WTC11 (cell line): ENCODE measurements around the gene CA5B. TPM values are rescaled to one million over a fixed set of nuclear protein-coding genes. Genes with fewer than 3 reads are reported as not detected.
A peak's percentile ranks its signal among the peaks of the same experiment; 100 is the strongest.
"Not testable (repeated sequence)": the region's sequence is repeated elsewhere in the genome, so short reads cannot be mapped to it uniquely, and the experiment has no call there.

Experiments used
- ATAC-seq: fragments of 200-7000 bp; cut with Tn5 transposase; 2 replicates; pipeline ENCODE4 v1.10.0; 2021; ENCODE audit warnings: mild to moderate bottlenecking, moderate library complexity
- CTCF ChIA-PET: fragments of 300-600 bp; sonication (Branson Sonifier 250); formaldehyde crosslinking; loops from one replicate; lab custom pipeline; 2021; ENCODE audit warnings: antibody characterized with exemption; lab: Charles Lee
- POLR2A ChIA-PET: fragments of 350-600 bp; sonication (Branson Sonifier 250); formaldehyde crosslinking; loops from one replicate; lab custom pipeline; 2021; ENCODE audit warnings: antibody characterized with exemption; lab: Charles Lee
- DNase-seq: peaks from one replicate; pipeline ENCODE4 v3.0.0; 2021; ENCODE audit warnings: low spot score
- H3K27ac Mint-ChIP-seq: 2 replicates; pipeline ENCODE4 v1.8.0; 2021; ENCODE audit warnings: mixed read lengths
- H3K27me3 Mint-ChIP-seq: 2 replicates; pipeline ENCODE4 v1.8.0; 2021; ENCODE audit warnings: low read depth, mild to moderate bottlenecking, moderate library complexity, mixed read lengths
- H3K36me3 Mint-ChIP-seq: 2 replicates; pipeline ENCODE4 v1.8.0; 2021; ENCODE audit warnings: mixed read lengths
- H3K4me1 Mint-ChIP-seq: 2 replicates; pipeline ENCODE4 v1.8.0; 2022; ENCODE audit warnings: mixed read lengths
- H3K4me3 Mint-ChIP-seq: 2 replicates; pipeline ENCODE4 v1.8.0; 2021; ENCODE audit warnings: mild to moderate bottlenecking, moderate library complexity, mixed read lengths
- H3K9me3 Mint-ChIP-seq: 2 replicates; pipeline ENCODE4 v1.8.0; 2021; ENCODE audit warnings: mixed read lengths
- CBFB ChIP-seq: sonication (generic); formaldehyde crosslinking; IDR thresholded peaks from 2 replicates; pipeline ENCODE4 v1.8.1; 2022; ENCODE audit warnings: mild to moderate bottlenecking, low read depth, missing genetic modification reagents
- CREB1 ChIP-seq: sonication (generic); formaldehyde crosslinking; IDR thresholded peaks from 2 replicates; pipeline ENCODE4 v1.8.0; 2023; ENCODE audit warnings: mild to moderate bottlenecking, missing genetic modification reagents
- ELF4 ChIP-seq: sonication (generic); formaldehyde crosslinking; IDR thresholded peaks from 2 replicates; pipeline ENCODE4 v1.8.1; 2022; ENCODE audit warnings: low read depth, mild to moderate bottlenecking, moderate library complexity, missing genetic modification reagents
- GTF2I ChIP-seq: fragments of 250-450 bp; sonication (Bioruptor Pico); conservative IDR thresholded peaks from 2 replicates; pipeline ENCODE4 v1.4.0; 2021; ENCODE audit warnings: mild to moderate bottlenecking
- JAZF1 ChIP-seq: fragments of 250-450 bp; sonication (Bioruptor Pico); IDR thresholded peaks from 2 replicates; pipeline ENCODE4 v1.9.0; 2021; ENCODE audit warnings: moderate library complexity, mild to moderate bottlenecking, inconsistent platforms
- JUN ChIP-seq: sonication (generic); formaldehyde crosslinking; IDR thresholded peaks from 2 replicates; pipeline ENCODE4 v1.8.0; 2023; ENCODE audit warnings: mild to moderate bottlenecking, missing genetic modification reagents
- KAT7 ChIP-seq: sonication (generic); formaldehyde crosslinking; IDR thresholded peaks from 2 replicates; pipeline ENCODE4 v1.8.1; 2023; ENCODE audit warnings: missing genetic modification reagents, mild to moderate bottlenecking, borderline replicate concordance
- MXD4 ChIP-seq: fragments of 250-450 bp; sonication (Bioruptor Pico); IDR thresholded peaks from 2 replicates; pipeline ENCODE4 v1.8.0; 2021; ENCODE audit warnings: mild to moderate bottlenecking, moderate library complexity, borderline replicate concordance
- TP53 ChIP-seq: sonication (generic); formaldehyde crosslinking; IDR thresholded peaks from 2 replicates; pipeline ENCODE4 v1.8.1; 2023; ENCODE audit warnings: mild to moderate bottlenecking, missing genetic modification reagents
- ZBTB21 ChIP-seq: sonication (generic); formaldehyde crosslinking; IDR thresholded peaks from 2 replicates; pipeline ENCODE4 v1.8.1; 2023; ENCODE audit warnings: mild to moderate bottlenecking, missing genetic modification reagents, borderline replicate concordance
- ZMAT4 ChIP-seq: fragments of 250-450 bp; sonication (Bioruptor Pico); IDR thresholded peaks from 2 replicates; pipeline ENCODE4 v1.9.0; 2021; ENCODE audit warnings: mild to moderate bottlenecking
- ZNF232 ChIP-seq: sonication (generic); formaldehyde crosslinking; IDR thresholded peaks from 2 replicates; pipeline ENCODE4 v1.8.0; 2022; ENCODE audit warnings: mild to moderate bottlenecking, missing genetic modification reagents
- ZNF396 ChIP-seq: fragments of 250-450 bp; sonication (Bioruptor Pico); IDR thresholded peaks from 2 replicates; pipeline ENCODE4 v1.8.0; 2021; ENCODE audit warnings: mild to moderate bottlenecking, moderate library complexity, borderline replicate concordance
- total RNA-seq: library from RNA; stranded (reverse); gene quantifications from 3 replicates; pipeline ENCODE4 v1.2.3, GENCODE V29; 2021
- TF ChIP-seq, protein P1 (sequence below): fragments of 200-600 bp; IDR thresholded peaks from 2 replicates; pipeline ENCODE4 v1.8.0; 2022; ENCODE audit warnings: antibody characterized with exemption
- TF ChIP-seq, protein P2 (sequence below): sonication (generic); formaldehyde crosslinking; IDR thresholded peaks from 2 replicates; pipeline ENCODE4 v1.8.1; 2022; ENCODE audit warnings: low read depth, missing genetic modification reagents, borderline replicate concordance
- TF ChIP-seq, protein P3 (sequence below): sonication (generic); formaldehyde crosslinking; IDR thresholded peaks from 2 replicates; pipeline ENCODE4 v1.8.0; 2023; ENCODE audit warnings: mild to moderate bottlenecking, missing genetic modification reagents
- TF ChIP-seq, protein P4 (sequence below): sonication (generic); formaldehyde crosslinking; IDR thresholded peaks from 2 replicates; pipeline ENCODE4 v1.8.1; 2023; ENCODE audit warnings: mild to moderate bottlenecking, missing genetic modification reagents, moderate library complexity
- TF ChIP-seq, protein P5 (sequence below): fragments of 250-450 bp; sonication (Bioruptor Pico); conservative IDR thresholded peaks from 2 replicates; pipeline ENCODE4 v1.9.0; 2021; ENCODE audit warnings: mild to moderate bottlenecking

CA5B gene
- total RNA-seq, 1 experiment from 2014 or later, result 9.0 TPM

DNA sequence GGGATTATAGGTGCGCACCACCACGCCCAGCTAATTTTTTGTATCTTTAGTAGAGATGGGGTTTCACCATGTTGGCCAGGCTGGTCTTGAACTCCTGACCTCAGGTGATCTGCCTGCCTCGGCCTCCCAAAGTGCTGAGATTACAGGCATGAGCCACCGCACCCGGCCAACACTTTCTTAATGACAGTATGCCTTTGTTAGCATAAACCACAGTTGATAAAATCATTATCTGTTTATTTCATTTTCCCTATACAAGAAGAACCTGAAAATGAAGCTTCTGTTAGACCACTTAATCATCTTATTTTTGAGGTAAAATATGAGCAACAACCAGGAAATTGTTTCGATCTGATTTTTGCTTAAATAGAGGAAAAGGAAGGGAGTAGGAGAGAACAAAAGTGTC lies 21.8 kb downstream of the CA5B start:
- DNase-seq, H3K27ac Mint-ChIP-seq, CTCF ChIA-PET: not testable (repeated sequence)

GRCh38 chrX:15761564-15762191 lies 23.6 kb downstream of the CA5B start:
- no peak overlapping the region for H3K27ac Mint-ChIP-seq
- TF ChIP-seq, protein P1, sequence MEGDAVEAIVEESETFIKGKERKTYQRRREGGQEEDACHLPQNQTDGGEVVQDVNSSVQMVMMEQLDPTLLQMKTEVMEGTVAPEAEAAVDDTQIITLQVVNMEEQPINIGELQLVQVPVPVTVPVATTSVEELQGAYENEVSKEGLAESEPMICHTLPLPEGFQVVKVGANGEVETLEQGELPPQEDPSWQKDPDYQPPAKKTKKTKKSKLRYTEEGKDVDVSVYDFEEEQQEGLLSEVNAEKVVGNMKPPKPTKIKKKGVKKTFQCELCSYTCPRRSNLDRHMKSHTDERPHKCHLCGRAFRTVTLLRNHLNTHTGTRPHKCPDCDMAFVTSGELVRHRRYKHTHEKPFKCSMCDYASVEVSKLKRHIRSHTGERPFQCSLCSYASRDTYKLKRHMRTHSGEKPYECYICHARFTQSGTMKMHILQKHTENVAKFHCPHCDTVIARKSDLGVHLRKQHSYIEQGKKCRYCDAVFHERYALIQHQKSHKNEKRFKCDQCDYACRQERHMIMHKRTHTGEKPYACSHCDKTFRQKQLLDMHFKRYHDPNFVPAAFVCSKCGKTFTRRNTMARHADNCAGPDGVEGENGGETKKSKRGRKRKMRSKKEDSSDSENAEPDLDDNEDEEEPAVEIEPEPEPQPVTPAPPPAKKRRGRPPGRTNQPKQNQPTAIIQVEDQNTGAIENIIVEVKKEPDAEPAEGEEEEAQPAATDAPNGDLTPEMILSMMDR, result 0 out of 2 replicates have a peak, but pooled peaks have one; percentile 39
- no peak for TF ChIP-seq CREB1 (CRISPR knock-in tag)
- TF ChIP-seq, protein P2, sequence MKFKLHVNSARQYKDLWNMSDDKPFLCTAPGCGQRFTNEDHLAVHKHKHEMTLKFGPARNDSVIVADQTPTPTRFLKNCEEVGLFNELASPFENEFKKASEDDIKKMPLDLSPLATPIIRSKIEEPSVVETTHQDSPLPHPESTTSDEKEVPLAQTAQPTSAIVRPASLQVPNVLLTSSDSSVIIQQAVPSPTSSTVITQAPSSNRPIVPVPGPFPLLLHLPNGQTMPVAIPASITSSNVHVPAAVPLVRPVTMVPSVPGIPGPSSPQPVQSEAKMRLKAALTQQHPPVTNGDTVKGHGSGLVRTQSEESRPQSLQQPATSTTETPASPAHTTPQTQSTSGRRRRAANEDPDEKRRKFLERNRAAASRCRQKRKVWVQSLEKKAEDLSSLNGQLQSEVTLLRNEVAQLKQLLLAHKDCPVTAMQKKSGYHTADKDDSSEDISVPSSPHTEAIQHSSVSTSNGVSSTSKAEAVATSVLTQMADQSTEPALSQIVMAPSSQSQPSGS (CRISPR knock-in tag), result no peak
- DNase-seq, result peak; percentile 22
- ChIA-PET POLR2A (no interaction called here), CTCF (no interaction called here)
- no peaks in the 10 kb centered on the region for H3K27me3 Mint-ChIP-seq
- peaks cover 4% of the 10 kb centered on the region; the same call in 1 of the 2 replicates for H3K4me1 Mint-ChIP-seq
- peaks cover 7% of the 10 kb centered on the region for H3K36me3 Mint-ChIP-seq
- H3K9me3 Mint-ChIP-seq, result no peaks in the 10 kb centered on the region
- H3K4me3 Mint-ChIP-seq, result no peak overlapping the region
- ATAC-seq, result peak; percentile 73

More for the DNA sequence above, 21.8 kb downstream of the CA5B start:
- POLR2A ChIA-PET, ATAC-seq, H3K27me3 Mint-ChIP-seq, H3K9me3 Mint-ChIP-seq, H3K4me3 Mint-ChIP-seq, H3K4me1 Mint-ChIP-seq: not testable (repeated sequence)
- H3K36me3 Mint-ChIP-seq, result peaks cover 10% of the 10 kb centered on the region

- CTCF ChIA-PET, result interaction anchor here (0.7 kb wide), 1 partner anchor 31 kb away, joined by 3 read pairs; the partner anchor contains the start of gene CA5B
- Mint-ChIP-seq H3K4me3 (no peak overlapping the region), H3K36me3 (peaks cover 9% of the 10 kb centered on the region), H3K4me1 (peaks cover 28% of the 10 kb centered on the region), H3K9me3 (no peaks in the 10 kb centered on the region), H3K27me3 (no peaks in the 10 kb centered on the region), H3K27ac (peak overlapping the region; percentile 98)
- TF ChIP-seq KAT7 (no peak), ZNF396 (CRISPR knock-in tag) (no peak), JAZF1 (CRISPR knock-in tag) (no peak), GTF2I (CRISPR knock-in tag) (no peak), ZNF232 (CRISPR knock-in tag) (no peak), ELF4 (no peak), MXD4 (CRISPR knock-in tag) (no peak), TP53 (no peak), CBFB (CRISPR knock-in tag) (no peak), ZMAT4 (CRISPR knock-in tag) (no peak), JUN (CRISPR knock-in tag) (no peak), ZBTB21 (CRISPR knock-in tag) (no peak)
- TF ChIP-seq, protein P3, sequence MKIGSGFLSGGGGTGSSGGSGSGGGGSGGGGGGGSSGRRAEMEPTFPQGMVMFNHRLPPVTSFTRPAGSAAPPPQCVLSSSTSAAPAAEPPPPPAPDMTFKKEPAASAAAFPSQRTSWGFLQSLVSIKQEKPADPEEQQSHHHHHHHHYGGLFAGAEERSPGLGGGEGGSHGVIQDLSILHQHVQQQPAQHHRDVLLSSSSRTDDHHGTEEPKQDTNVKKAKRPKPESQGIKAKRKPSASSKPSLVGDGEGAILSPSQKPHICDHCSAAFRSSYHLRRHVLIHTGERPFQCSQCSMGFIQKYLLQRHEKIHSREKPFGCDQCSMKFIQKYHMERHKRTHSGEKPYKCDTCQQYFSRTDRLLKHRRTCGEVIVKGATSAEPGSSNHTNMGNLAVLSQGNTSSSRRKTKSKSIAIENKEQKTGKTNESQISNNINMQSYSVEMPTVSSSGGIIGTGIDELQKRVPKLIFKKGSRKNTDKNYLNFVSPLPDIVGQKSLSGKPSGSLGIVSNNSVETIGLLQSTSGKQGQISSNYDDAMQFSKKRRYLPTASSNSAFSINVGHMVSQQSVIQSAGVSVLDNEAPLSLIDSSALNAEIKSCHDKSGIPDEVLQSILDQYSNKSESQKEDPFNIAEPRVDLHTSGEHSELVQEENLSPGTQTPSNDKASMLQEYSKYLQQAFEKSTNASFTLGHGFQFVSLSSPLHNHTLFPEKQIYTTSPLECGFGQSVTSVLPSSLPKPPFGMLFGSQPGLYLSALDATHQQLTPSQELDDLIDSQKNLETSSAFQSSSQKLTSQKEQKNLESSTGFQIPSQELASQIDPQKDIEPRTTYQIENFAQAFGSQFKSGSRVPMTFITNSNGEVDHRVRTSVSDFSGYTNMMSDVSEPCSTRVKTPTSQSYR, result no peak
- TF ChIP-seq, protein P2 (CRISPR knock-in tag), result no peak
- TF ChIP-seq, protein P4, sequence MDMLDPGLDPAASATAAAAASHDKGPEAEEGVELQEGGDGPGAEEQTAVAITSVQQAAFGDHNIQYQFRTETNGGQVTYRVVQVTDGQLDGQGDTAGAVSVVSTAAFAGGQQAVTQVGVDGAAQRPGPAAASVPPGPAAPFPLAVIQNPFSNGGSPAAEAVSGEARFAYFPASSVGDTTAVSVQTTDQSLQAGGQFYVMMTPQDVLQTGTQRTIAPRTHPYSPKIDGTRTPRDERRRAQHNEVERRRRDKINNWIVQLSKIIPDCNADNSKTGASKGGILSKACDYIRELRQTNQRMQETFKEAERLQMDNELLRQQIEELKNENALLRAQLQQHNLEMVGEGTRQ, result no peak
- TF ChIP-seq, protein P5, sequence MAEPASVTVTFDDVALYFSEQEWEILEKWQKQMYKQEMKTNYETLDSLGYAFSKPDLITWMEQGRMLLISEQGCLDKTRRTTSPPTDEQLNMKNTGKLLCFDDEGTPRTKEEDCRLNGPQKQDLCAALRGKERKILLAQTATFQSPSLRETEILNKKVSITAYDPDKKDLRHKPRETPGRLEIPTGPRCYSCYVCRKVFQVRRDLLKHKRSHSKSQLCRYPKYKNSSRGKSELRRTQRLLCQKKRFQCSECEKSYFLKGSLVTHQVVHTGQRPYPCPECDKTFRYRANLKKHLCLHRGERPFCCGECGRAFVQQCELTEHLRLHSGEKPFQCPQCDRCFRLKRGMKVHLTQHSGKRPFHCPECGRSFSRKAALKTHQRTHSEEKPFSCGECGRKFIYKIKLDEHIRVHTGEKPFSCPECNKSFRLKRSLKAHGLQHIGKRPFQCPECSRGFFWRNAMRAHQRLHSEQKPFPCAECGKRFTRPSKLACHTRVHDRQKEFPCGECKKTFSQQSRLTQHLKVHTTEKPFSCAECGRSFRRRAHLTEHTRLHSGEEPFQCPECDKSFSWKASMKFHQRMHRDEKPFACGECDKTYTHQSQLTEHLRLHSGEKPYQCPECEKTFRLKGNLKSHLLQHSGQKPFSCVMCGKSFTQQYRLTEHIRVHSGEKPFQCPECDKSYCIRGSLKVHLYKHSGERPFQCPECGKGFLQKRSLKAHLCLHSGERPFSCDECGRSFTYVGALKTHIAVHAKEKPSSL (CRISPR knock-in tag), result no peak
- POLR2A ChIA-PET, result no interaction called here
- ATAC-seq (peak; percentile 91), DNase-seq (no peak)
Measured at GRCh38 chrX:15769300-15769954, 31.4 kb downstream of the CA5B start.
